DMS114 treated with DMSO at 0.1 percent for 48 hours (cell line): ENCODE data around the gene DNER.

ENCODE experiments used
- DNase-seq: peaks from one replicate; lab custom pipeline; 2025; ENCODE audit not compliant: unreplicated experiment; lab: John Stamatoyannopoulos, UW

The DNER gene

GRCh38 chr2:229572507-229573271 lies 141.7 kb downstream of the DNER start:
- no peak for DNase-seq

- no peak for DNase-seq
Observed at GRCh38 chr2:229571243-229571642, 143.1 kb downstream of the DNER start.

- no peak for DNase-seq
Observed at GRCh38 chr2:229566370-229566769, 148.0 kb downstream of the DNER start.

GRCh38 chr2:229564300-229564907 lies 150.0 kb downstream of the DNER start:
- no peak for DNase-seq

- DNase-seq, result no peak
Observed at GRCh38 chr2:229563388-229563787, 151.0 kb downstream of the DNER start.

- no peak for DNase-seq
Observed at GRCh38 chr2:229562472-229563127, 151.8 kb downstream of the DNER start.

- DNase-seq, result no peak
Observed at GRCh38 chr2:229559986-229560385, 154.4 kb downstream of the DNER start.

- DNase-seq, result no peak
Observed at GRCh38 chr2:229553091-229553490, 161.3 kb downstream of the DNER start.

- no peak for DNase-seq
Observed at GRCh38 chr2:229543176-229543873, 171.0 kb downstream of the DNER start.

- no peak for DNase-seq
Observed at GRCh38 chr2:229539628-229540027, 174.7 kb downstream of the DNER start.

GRCh38 chr2:229531594-229531993 lies 182.8 kb downstream of the DNER start:
- DNase-seq, result no peak

- no peak for DNase-seq
Observed at GRCh38 chr2:229530434-229530833, 183.9 kb downstream of the DNER start.

- DNase-seq, result no peak
Observed at GRCh38 chr2:229528846-229529245, 185.5 kb downstream of the DNER start.

GRCh38 chr2:229526951-229527350 lies 187.4 kb downstream of the DNER start:
- no peak for DNase-seq

GRCh38 chr2:229524799-229525198 lies 189.6 kb downstream of the DNER start:
- DNase-seq, result no peak

- DNase-seq, result no peak
Observed at GRCh38 chr2:229523663-229524062, 190.7 kb downstream of the DNER start.

- DNase-seq, result no peak
Observed at GRCh38 chr2:229521576-229521975, 192.8 kb downstream of the DNER start.

- no peak for DNase-seq
Observed at GRCh38 chr2:229520691-229521096, 193.7 kb downstream of the DNER start.

- DNase-seq, result no peak
Observed at GRCh38 chr2:229519655-229520430, 194.5 kb downstream of the DNER start.

- DNase-seq, result no peak
Observed at GRCh38 chr2:229514273-229514895, 200.0 kb downstream of the DNER start.
